Tibial artery (tissue), 4 donors: ENCODE measurements around the gene CLPTM1.

ENCODE experiments used
- DNase-seq, 2 donors: peaks; one replicate each; pipeline ENCODE4 v3.0.0-alpha.2; 2019
- H3K27ac ChIP-seq, 2 donors: fragments of 200-600 bp; sonication (generic) in 1 of 2; 1 replicate in 1 of 2; 2 replicates in 1 of 2; pipeline ENCODE4 v1.5.1; 2018 to 2019; ENCODE audit warnings: mild to moderate bottlenecking in 1 of 2
- H3K27me3 ChIP-seq, 2 donors: fragments of 200-600 bp; sonication (generic) in 1 of 2; one replicate each; pipeline versions ENCODE4 v1.5.1 to v1.6.0; 2016 to 2019
- H3K36me3 ChIP-seq, 3 donors: fragments of 200-600 bp; sonication (generic) in 2 of 3; one replicate each; pipeline ENCODE4 v1.5.1; 2016 to 2019; ENCODE audit warnings: mild to moderate bottlenecking in 2 of 3
- H3K4me1 ChIP-seq, 4 donors: fragments of 200-600 bp; sonication (generic) in 2 of 4; 1 replicate in 3 of 4; 2 replicates in 1 of 4; pipeline ENCODE4 v1.5.1; 2016 to 2019
- H3K4me3 ChIP-seq, 2 donors: fragments of 200-600 bp; sonication (generic) in 1 of 2; 1 replicate in 1 of 2; 2 replicates in 1 of 2; pipeline ENCODE4 v1.5.1; 2018 to 2019; ENCODE audit warnings: mild to moderate bottlenecking in 2 of 2
- H3K9me3 ChIP-seq, 3 donors: fragments of 200-600 bp; sonication (generic) in 1 of 3; one replicate each; pipeline ENCODE4 v1.5.1; 2016 to 2019
- CTCF ChIP-seq, 2 experiments: fragments of 200-600 bp in 1 of 2; fragments of 450-650 bp in 1 of 2; IDR thresholded peaks; one replicate each; pipeline ENCODE4 v1.5.1; 2017 to 2019; ENCODE audit warnings: antibody characterized with exemption in 2 of 2, mild to moderate bottlenecking in 1 of 2, moderate library complexity in 1 of 2
- intact Hi-C: fragments of 100-400 bp; cut with DNase I; formaldehyde crosslinking; loops from one replicate; pipeline ENCODE4 v1.15.0; 2023; ENCODE audit warnings: low total_unique reads

CLPTM1 gene

GRCh38 chr19:44958090-44958489, 2.9 kb downstream of the CLPTM1 start:
- no peak for DNase-seq
- Histone ChIP-seq H3K27me3 (peaks cover 0 to 4% of the 10 kb centered on the region in 2 donors), H3K4me3 (no peak overlapping the region), H3K36me3 (peaks cover 10 to 28% (median 27%) of the 10 kb centered on the region in 3 donors), H3K4me1 (peaks cover 0 to 56% (median 36%) of the 10 kb centered on the region in 4 donors), H3K9me3 (no peaks in the 10 kb centered on the region), H3K27ac (no peak overlapping the region)
- no peak for TF ChIP-seq CTCF (IDR thresholded peaks at IDR 0.05)
- intact Hi-C loops = loop anchor here (5.0 kb wide), 1 partner anchor 44 kb away; the partner anchor contains the start of gene RELB

GRCh38 chr19:44959691-44960090, 4.5 kb downstream of the CLPTM1 start:
- no peak for TF ChIP-seq CTCF (IDR thresholded peaks at IDR 0.05)
- DNase-seq = no peak
- H3K27ac ChIP-seq = no peak overlapping the region
- intact Hi-C loops = loop anchor here (5.0 kb wide), 1 partner anchor 43 kb away; the partner anchor contains the start of gene RELB
- peaks cover 0 to 42% (median 28%) of the 10 kb centered on the region in 4 donors for H3K4me1 ChIP-seq
- H3K4me3 ChIP-seq = no peak overlapping the region
- H3K36me3 ChIP-seq = peaks cover 19 to 42% (median 42%) of the 10 kb centered on the region in 3 donors
- peaks cover 0 to 3% of the 10 kb centered on the region in 2 donors for H3K27me3 ChIP-seq
- no peaks in the 10 kb centered on the region for H3K9me3 ChIP-seq

- Histone ChIP-seq H3K36me3 (peaks cover 33 to 56% (median 55%) of the 10 kb centered on the region in 3 donors), H3K27ac (no peak overlapping the region), H3K9me3 (no peaks in the 10 kb centered on the region), H3K4me1 (peaks cover 0 to 35% (median 22%) of the 10 kb centered on the region in 4 donors), H3K27me3 (no peaks in the 10 kb centered on the region), H3K4me3 (no peak overlapping the region)
- DNase-seq = no peak
- intact Hi-C loops = no loop called here
- no peak for TF ChIP-seq CTCF (IDR thresholded peaks at IDR 0.05)
Measured at GRCh38 chr19:44960906-44961728, 5.9 kb downstream of the CLPTM1 start.

GRCh38 chr19:44961821-44962220, 6.6 kb downstream of the CLPTM1 start:
- H3K4me1 ChIP-seq = peaks cover 0 to 28% (median 15%) of the 10 kb centered on the region in 4 donors
- H3K4me3 ChIP-seq = no peak overlapping the region
- H3K27me3 ChIP-seq = no peaks in the 10 kb centered on the region
- no peak for DNase-seq
- H3K9me3 ChIP-seq = no peaks in the 10 kb centered on the region
- H3K27ac ChIP-seq = no peak overlapping the region
- TF ChIP-seq CTCF (IDR thresholded peaks at IDR 0.05) = no peak
- peaks cover 33 to 63% (median 61%) of the 10 kb centered on the region in 3 donors for H3K36me3 ChIP-seq
- intact Hi-C loops = no loop called here

GRCh38 chr19:44968118-44968517, 12.9 kb downstream of the CLPTM1 start:
- intact Hi-C loops = no loop called here
- TF ChIP-seq CTCF (IDR thresholded peaks at IDR 0.05) = no peak
- Histone ChIP-seq H3K4me1 (no peaks in the 10 kb centered on the region), H3K27me3 (no peaks in the 10 kb centered on the region), H3K27ac (no peak overlapping the region), H3K36me3 (peaks cover 31 to 82% (median 51%) of the 10 kb centered on the region in 3 donors), H3K9me3 (no peaks in the 10 kb centered on the region), H3K4me3 (no peak overlapping the region)
- no peak for DNase-seq
